Activated CD8-positive, alpha-beta memory T cell treated with anti-CD3 and anti-CD28 coated beads, Interleukin-2, amount 50 U/mL, for 1 hour (primary cell): Measurements from ENCODE around the gene CEP120.
"Not testable (repeated sequence)": the region's sequence is repeated elsewhere in the genome, so short reads cannot be mapped to it uniquely, and the experiment has no call there.

Experiments
- DNase-seq: peaks from one replicate; pipeline ENCODE4 v3.0.0-alpha.2; 2020; ENCODE audit errors: extremely low read depth

Gene CEP120

GRCh38 chr5:123387313-123387712 lies 35.9 kb downstream of the CEP120 start:
- no peak for DNase-seq

- no peak for DNase-seq
These were observed 41.0 kb downstream of the CEP120 start for GRCh38 chr5:123382252-123382651.

GRCh38 chr5:123371575-123372179 lies 51.5 kb downstream of the CEP120 start:
- no peak for DNase-seq

GRCh38 chr5:123369371-123369968 lies 53.7 kb downstream of the CEP120 start:
- DNase-seq = no peak

DNA sequence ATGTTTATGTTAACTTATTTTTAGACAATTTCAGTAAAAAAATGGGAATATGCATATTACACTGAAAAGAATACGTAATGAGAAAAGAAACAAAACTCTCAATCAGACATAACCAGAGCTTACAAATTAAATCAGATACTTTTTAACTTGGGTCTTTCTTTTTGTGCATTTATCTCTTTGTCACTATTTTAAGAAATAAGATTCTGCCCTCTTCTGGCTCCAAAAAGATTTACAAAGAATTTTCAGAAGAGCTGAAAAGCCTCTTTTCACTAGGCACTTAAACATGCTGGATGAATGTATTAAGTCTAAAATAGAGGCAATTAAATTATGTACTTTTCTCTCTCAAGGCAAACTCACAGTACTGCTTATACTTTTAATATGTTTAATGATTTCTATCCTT lies 55.5 kb downstream of the CEP120 start:
- no peak for DNase-seq

DNA sequence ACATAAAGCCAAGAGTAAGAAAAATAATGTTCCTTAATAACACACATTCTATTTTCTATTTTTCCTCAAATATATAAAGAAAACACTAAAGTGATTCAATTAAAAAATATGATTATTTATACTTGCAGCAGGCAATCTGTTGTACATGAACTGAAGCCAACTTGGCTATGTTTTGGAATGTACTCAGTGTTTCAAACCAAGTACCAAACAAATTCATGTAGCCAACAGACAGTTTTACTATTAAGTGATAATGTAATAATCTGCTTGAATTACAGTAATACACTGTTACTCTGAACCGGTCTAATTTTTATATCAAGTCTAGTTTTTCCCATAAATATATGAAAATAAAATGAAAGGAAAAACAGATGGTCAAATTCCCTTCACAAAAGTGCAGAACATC lies 58.0 kb downstream of the CEP120 start:
- no peak for DNase-seq

- DNase-seq = no peak
These were observed 58.6 kb downstream of the CEP120 start for GRCh38 chr5:123364441-123365155.

GRCh38 chr5:123360910-123361309 lies 62.3 kb downstream of the CEP120 start:
- DNase-seq = no peak

- no peak for DNase-seq
These were observed 63.0 kb downstream of the CEP120 start for GRCh38 chr5:123360201-123360571.

DNA sequence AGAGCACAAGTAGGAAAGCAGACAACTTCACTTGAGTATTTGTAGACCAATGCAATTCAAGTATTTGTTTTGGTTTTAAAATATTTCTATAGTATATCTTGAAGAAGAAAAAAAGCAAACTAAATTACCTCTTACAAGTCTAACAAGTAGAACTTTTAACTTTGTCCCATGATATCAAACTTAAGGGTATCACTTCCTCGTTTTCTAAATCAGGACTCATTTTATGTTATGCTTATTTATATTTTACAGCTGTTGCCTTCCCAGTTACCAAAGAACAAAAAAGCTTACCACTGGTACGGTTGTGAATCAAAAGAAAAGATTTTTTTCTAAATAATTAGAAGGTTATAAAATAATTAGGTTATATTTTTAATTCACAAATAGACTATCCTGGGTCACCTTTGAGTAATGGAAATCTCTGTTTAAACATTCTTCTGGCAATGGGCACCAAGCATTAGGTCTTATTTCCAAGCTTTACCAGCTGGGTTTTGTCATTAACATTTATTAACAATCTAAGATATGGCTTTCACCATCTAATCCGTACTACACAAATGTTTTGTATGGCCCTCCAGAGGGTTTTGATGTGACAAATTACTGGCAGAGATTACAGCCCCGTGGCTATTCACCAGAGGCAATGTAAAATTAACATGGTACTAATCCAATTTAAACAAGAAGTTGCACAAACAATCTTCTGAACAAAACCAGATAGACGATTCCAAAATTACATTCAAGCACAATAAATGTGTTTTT lies 63.6 kb downstream of the CEP120 start:
- no peak for DNase-seq

DNA sequence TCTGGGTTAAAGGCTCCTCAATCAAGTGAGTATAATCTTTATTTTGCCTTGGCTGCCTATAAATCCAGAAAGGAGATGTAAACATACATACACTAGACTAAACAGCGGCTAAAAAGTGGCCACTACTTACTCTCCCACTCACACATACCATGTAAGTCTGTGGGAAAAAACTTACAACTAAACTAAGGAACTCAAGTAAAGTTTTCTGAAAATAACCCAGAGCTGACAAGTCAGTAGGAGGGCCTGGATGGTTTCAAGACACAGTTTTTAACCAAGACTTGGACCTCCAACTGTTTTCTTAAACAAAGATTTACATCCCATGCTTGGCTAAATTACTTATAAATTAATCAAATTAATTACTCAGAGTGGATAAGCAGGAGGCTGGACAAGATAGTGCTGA lies 64.5 kb downstream of the CEP120 start:
- no peak for DNase-seq

GRCh38 chr5:123358304-123358703 lies 64.9 kb downstream of the CEP120 start:
- DNase-seq = no peak

GRCh38 chr5:123351820-123352219 lies 71.4 kb downstream of the CEP120 start:
- DNase-seq = no peak

GRCh38 chr5:123351240-123351639 lies 72.0 kb downstream of the CEP120 start:
- no peak for DNase-seq

GRCh38 chr5:123350742-123351141 lies 72.5 kb downstream of the CEP120 start:
- DNase-seq = no peak

DNA sequence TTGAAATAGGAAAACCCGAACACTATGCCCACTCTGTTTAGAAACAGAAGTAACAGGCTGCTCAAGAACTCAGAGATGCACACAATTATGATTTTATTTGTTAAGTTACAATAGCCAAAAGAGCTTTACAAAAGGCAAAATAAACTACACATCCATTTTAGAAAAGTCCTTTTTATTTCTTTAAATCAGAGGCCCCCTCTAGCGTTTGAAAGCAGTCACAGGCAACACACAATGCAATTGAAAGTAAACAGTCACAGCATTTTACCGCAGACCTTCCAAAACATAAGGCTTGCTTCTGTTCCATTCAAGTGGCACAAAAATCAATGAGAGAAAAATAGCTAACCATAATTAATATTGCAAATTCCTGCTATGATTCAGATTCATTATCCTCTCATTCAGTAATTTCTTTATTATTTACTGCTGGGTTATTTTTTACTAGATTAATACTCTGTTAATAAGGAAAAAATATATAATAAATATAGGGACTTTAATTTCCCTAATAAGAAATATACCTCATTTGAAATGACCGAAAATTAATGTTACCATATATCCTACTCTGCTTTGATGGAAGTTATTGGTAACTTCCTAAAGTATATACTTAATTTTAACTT lies 78.3 kb downstream of the CEP120 start:
- DNase-seq = no peak

- no peak for DNase-seq
These were observed 82.3 kb downstream of the CEP120 start for GRCh38 chr5:123340928-123341327.

DNA sequence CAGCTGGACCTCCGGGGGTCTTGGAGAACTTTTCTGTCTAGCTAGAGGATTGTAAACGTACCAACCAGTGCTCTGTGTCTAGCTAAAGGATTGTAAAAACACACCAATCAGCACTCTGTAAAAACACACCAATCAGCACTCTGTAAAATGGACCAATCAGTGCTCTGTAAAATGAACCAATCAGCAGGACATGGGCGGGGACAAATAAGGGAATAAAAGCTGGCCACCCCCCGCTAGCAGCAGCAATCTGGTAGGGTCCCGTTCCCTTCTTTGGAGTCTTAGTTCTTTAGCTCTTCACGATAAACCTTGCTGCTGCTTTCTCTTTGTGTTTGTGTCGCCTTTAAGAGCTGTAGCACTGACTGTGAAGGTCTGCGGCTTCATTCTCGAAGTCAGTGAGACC lies 114.8 kb downstream of the CEP120 start:
- DNase-seq = not testable (repeated sequence)

GRCh38 chr5:123305751-123306150 lies 117.5 kb downstream of the CEP120 start:
- DNase-seq = no peak

DNA sequence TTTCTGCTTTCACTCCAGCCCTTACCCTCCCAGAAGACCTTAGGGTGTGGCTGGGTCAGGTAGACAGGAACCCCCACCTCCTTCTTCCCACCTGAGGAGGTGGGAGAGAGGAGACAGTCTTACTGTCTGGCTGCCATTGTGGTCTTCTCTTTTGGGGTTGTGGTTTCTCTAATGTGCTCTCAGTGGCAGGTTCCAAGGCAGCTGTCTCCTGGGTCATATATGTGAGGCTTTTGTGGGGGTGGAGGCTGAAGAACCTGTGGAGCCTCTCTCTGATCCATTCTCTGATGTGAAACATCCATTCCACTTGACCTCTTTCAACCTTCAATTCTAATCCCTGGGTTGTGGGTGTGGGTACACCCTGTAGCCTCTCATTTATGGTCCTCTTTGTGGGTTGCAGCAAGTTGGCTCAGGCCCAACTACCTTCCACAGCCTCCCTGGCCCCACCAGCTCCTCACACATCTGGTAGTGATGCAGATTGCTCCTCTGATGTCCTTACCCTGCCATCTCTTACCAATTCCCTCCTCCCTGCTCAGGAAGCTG lies 118.4 kb downstream of the CEP120 start:
- no peak for DNase-seq

DNA sequence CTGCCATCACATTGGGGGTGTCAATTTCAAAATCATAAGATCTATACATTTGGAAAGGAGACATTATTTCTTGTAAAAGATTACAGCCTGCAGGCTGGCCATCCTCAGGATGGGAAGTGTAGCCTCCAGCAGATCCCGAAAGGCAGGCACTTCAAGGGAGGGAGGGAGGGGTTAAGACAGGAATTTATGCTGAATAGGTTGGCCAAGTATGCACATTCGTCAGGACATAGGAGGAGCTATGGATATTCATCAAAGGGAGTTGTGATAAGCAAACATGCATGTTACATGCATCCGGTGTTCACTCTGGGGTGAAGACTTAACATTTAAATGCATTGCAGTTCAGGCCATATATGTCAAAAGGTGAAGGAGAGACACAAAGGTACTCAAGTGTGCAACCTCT lies 119.4 kb downstream of the CEP120 start:
- DNase-seq = no peak

DNA sequence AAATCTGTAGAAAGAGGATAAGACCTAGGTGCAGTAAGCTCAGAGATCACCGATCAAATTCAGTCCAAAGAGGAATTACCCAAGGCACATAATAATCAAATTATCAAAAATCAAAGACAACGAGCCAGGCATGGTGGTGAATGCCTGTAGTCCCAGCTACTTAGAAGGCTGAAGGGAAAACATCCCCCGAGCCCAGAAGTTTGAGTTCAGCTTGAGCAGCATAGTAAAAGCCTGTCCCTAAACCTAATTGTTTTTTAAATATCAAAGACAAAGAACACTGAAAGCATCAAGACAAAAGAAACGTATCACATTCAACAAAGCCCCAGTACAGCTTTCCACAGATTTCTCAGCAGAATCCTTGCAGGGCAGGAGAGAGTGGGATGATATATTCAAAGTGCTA lies 122.9 kb downstream of the CEP120 start:
- DNase-seq = no peak
